Upper lobe of left lung (tissue), 4 donors: ENCODE results near the gene GNB2.

ENCODE experiments used
- CTCF ChIP-seq, 6 experiments: fragments of 450-650 bp in 4 of 6; fragments of 200-600 bp in 2 of 6; sonication (generic) in 2 of 6; IDR thresholded peaks; one replicate each; pipeline ENCODE4 v1.5.1; 2016 to 2019; ENCODE audit warnings: antibody characterized with exemption in 6 of 6
- EP300 ChIP-seq, 4 donors: sonication (generic); formaldehyde crosslinking; IDR thresholded peaks; one replicate each; pipeline ENCODE4 v1.5.1; 2017; ENCODE audit warnings: antibody characterized with exemption in 4 of 4, control low read depth in 2 of 4
- POLR2AphosphoS5 ChIP-seq, 2 donors: sonication (generic); formaldehyde crosslinking; IDR thresholded peaks; one replicate each; pipeline ENCODE4 v1.5.1; 2017; ENCODE audit warnings: antibody characterized with exemption in 2 of 2

GRCh38 chr7:100641860-100642533, 31.5 kb upstream of the GNB2 start:
- TF ChIP-seq CTCF (IDR thresholded peaks at IDR 0.05) (no peak), POLR2AphosphoS5 (IDR thresholded peaks at IDR 0.05) (no peak), EP300 (IDR thresholded peaks at IDR 0.05) (no peak)
